Ramos (cell line): ENCODE data around the gene EHD2.
"Not testable (repeated sequence)": the region's sequence is repeated elsewhere in the genome, so short reads cannot be mapped to it uniquely, and the experiment has no call there.

Experiments
- in situ Hi-C: fragments of 300-500 bp; cut with MboI; formaldehyde crosslinking; loops from one replicate; pipeline ENCODE4 v1.14.3; 2022; ENCODE audit warnings: low sequenced_read_pairs; ENCODE audit not compliant: unreplicated experiment

The EHD2 gene

DNA sequence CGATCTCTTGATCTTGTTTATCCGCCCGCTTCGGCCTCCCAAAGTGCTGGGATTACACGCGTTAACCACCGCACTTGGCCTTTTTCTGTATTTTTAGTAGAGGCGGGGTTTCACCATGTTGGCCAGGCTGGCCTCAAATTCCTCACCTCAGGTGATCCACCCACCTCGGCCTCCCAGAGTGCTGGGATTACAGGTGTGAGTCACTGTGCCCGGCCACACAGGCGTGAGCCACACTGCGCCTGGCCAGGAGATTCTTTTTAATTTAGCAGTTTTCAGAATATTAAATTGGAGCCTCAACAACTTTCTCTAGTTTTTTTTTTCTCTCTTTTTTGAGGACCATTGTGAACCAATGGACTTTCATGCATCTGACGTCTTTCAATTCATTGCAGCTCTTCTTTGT is 76.6 kb downstream of the EHD2 start:
- in situ Hi-C loops: not testable (repeated sequence)

DNA sequence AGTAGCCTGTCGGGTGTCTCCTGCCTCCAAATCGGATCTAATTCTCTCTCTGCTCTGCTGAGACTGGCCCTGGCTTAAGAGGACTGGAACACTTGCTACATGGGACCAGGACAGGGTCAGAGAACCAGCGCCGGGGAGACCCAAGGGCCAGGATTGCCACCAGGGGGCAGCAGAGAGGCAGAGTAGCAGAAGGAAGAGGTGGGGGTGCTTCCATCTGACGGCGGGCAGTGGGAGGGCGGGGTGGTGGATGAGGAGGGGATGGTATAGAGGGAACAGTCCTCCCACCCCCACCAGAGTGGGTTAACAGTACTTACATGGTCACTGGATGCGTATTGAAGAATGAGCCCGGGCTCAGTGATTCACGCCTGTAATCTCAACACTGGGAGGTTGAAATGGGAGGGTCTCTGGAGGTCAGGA is 77.2 kb downstream of the EHD2 start:
- in situ Hi-C loops: no loop called here

DNA sequence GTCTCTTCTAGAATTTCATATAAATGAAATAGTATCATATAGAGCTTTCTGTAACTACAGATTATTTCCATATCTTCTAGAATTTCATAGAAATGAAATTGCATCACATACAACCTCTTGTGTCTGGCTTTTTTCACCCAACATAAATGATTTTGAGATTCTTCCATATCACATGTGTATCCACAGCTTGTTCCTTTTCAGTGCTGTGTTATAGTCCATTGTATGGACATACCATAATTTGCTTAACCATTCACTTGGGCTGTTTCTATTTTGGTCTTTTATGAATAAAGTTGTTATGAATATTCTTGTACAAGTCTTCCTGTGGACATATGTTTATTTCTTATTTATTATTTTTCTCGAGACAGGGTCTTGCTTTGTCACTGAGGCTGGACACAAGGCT is 79.4 kb downstream of the EHD2 start:
- in situ Hi-C loops: no loop called here
